ENCODE data around the gene IGFBP1.

The IGFBP1 gene

DNA sequence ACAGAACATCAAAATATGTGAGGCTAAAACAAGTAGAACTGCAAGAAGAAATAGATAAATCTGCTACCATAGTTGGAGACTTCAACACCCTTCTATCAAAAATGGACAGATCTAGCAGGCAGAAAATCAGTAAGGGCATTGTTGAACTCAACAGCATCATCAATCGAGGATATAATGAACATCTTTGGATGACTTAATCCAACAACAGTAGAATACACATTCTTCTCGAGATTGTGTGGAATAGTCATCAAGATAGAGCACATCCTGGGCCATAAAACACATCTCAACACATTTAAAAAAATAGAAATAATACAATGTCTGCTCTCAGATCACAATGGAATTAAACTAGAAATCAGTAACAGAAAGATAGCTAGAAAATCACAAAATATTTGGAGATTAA, 9.9 kb downstream of the IGFBP1 start:
- no peak for FAIRE-seq
- no peak for DNase-seq (ENCODE audit: insufficient read length, low spot score)

DNA sequence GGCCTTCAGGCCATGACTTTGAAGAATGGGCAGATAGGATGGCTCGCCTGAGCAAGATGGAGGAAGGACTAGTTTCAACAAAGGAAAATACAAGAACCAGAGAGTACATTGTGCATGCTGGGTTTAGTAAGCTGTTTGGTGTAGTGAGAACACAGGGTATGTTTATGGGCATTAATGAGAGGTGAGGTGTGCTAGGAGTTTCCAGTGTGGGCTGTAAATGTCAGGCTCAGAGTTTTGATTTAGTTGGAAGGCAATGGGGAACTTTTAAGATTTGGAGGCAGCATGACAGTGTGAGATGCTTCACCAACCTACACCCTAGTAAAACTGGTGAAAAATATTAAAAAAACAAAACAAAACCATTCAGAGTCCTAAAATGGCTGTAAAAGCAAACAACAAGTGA, 13.3 kb downstream of the IGFBP1 start:
- no peak for FAIRE-seq
- DNase-seq (ENCODE audit: insufficient read length, low spot score): no peak

DNA sequence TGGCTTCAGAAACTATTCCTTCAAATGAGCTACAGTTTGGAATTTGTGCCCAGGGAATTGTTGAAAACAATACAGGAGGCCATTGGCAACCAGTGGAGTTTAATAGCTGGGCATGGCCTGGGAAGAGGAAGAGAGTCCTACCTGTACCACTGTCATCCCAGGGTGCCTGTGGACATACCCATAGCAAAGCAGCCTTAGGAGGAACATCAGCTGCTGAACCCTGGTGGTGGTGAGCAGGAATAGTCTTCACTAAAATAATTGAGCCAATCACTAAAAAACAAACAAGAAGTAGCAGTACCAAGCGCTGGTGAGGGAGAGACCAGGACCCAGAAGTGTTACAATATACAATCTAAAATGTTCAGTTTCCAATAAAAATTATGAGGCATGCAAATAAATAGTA, 14.5 kb downstream of the IGFBP1 start:
- FAIRE-seq (no peak), DNase-seq (ENCODE audit: insufficient read length, low spot score) (no peak)

DNA sequence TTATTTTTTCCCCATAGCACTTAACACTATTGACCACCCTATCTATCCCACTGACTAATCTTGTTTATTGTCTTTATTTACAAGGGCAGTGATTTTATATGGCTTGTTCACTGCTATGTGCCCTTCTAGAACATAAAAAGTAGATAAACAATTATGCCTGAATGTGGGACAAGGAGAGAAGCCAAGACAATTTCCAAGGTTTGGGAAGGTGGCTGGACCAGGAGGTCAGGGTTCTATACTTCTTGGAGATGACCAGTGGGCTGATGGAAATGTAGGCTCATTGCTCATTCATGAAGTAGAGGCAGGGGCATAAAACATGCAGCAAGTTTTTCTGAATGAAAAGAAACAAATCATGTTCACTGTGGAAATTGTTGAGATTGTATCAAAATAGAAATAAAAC, 21.3 kb downstream of the IGFBP1 start:
- FAIRE-seq: no peak
- DNase-seq (ENCODE audit: insufficient read length, low spot score): no peak

DNA sequence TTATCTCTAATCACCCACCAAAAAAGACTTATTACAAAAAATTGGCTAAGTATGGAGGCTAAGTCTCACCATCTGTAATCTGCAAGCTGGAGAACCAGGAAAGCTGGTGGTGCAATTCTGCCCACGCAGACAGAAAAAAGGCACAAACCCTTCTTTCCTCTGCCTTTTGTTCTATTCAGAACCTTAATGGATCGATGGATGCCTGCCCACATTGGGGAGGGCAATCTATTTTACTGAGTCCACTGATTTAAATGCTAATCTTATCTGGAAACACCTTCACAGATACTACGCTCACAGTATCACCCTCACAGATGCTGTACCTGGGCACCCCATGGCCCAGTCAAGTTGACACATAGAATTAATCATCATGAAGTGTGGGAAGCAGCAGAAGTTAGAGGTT, 22.6 kb downstream of the IGFBP1 start:
- FAIRE-seq (peak; percentile 59), DNase-seq (ENCODE audit: insufficient read length, low spot score) (no peak)

DNA sequence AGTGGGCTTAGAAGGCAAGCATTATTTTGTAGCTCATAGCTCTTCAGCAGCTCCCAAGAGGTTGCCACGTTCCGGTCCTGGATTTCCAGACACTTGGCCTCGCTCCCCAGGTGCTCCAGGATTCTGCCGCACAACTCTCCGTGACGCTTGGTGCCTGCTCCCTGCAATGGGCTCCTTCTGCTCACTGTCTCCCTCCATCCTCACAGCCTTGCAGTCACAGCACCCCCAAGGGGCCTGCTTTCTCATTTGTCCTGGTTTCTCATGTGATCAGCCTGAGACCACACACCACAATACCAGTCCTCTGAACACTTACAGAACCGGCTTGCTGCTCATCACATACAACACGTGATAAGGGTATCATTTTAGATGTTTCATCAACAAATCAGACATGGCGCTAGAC, 23.0 kb downstream of the IGFBP1 start:
- DNase-seq (ENCODE audit: insufficient read length, low spot score): no peak
- no peak for FAIRE-seq

DNA sequence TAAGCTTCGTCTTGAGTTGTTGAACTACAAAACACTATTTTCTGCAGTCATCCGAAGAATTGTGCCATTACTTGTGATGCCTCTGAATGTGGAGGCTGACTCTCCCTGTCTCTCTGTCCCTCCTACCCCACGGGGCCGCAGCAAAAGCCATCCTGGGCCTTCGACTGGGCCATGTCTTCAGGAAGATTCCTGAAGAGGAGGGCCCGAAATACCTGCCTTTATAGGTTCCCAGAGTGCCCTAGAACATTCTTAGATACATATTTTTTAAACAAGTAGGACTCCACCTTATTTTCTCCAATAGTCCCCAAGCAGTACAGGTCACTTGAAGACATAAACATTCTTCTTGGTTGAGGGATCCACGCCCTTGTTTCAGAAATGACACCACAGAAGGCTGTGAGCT, 24.7 kb downstream of the IGFBP1 start:
- DNase-seq (ENCODE audit: insufficient read length, low spot score): no peak
- no peak for FAIRE-seq

DNA sequence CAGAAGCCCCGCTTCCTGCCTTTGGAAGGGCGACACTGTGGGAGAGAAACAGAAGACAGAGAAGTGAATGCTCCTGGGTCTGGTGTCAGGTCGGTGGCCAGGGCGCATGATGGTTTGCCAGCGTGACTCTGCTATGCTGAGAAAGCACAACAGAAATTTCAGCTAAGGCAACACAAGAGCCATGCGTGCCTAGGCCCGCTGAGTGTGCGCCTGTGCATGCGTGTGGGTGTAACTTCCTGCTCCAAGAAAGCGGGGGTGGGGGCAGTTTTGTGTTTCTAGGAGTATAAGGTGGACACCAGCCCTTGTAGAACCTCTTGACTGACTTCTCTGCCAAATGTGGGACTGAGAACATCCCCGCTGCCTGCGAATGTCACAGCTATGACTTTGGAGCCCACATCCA, 26.6 kb downstream of the IGFBP1 start:
- FAIRE-seq (no peak), DNase-seq (ENCODE audit: insufficient read length, low spot score) (no peak)

DNA sequence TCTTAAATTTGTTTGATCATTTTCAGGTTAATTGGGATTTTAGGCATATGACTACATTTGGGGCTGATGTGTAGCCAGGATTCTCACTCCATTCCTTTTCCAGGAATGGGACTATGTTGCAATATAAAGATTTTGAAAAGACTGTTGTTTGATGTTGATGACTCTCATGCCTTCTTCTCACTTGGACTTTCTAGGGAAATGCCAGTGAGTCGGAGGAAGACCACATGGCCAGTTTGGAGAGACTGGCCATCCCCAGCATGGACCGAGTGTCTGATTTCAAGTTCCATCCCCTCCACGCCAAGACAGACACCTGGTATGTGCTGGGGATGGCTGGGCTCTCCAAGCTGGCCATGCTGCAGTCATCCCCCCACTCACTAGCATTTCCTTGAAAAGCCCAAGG, 27.3 kb downstream of the IGFBP1 start:
- FAIRE-seq (no peak), DNase-seq (ENCODE audit: insufficient read length, low spot score) (no peak)

DNA sequence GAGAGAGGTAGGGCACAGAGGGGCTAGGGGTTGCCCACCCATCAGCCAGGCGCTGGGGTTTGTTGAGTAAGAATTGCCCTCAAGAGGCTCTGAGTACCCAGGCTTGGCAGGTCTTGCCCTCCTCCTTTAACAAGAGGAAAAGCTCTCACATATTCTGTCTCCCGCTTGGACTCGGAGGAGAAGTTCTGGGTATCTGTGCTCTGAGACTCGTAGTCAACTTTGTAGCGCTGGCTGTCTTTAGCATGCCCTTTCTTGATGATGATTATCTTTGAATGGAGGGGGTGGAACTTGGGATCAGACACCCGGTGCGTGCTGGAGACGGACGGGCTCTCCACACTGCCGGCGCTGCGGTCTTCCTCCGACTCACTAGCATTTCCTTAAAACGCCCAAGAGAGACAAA, 28.8 kb downstream of the IGFBP1 start:
- no peak for DNase-seq (ENCODE audit: insufficient read length, low spot score)
- no peak for FAIRE-seq

DNA sequence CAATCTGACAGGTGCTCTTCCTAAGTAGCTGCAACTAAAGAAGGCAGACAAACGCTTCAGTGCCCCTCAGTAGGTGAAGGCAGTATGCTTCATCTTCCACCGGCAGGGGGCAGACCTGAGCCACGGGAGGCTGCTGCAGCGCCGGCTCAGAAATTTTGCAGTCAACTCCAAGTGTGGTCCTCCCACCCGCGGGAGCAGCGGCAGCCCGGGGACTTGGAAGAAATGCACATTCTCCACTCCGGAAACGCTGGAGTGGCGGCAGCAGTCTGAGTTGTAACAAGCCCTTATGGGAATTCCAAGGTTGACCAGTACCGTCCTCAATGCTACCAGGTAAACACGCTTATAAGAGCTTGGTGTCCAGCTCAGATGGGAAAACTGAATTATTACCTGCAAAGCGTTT, 29.4 kb downstream of the IGFBP1 start:
- peak; percentile 71 for DNase-seq (ENCODE audit: insufficient read length, low spot score)
- peak; percentile 76 for FAIRE-seq

DNA sequence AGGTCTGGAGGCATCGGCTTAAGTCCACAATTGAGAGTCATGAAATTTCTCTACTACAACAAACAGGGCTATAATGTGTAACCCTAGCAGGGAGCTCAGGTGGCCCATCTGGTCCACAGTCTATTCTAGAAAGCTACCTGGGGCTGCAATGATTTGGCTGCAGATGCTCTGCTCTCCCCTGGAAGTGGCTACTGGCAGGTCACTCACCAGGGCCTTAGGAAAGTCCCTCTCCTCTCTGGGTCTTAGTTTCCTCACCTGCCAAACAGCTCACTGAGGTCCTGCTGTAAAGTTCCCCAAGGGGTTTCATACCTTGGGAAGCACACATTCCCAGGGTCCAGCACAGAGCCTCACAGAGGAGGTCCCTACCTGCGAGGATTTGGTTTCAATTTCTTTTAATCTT, 30.3 kb downstream of the IGFBP1 start:
- DNase-seq (ENCODE audit: insufficient read length, low spot score): no peak
- no peak for FAIRE-seq

DNA sequence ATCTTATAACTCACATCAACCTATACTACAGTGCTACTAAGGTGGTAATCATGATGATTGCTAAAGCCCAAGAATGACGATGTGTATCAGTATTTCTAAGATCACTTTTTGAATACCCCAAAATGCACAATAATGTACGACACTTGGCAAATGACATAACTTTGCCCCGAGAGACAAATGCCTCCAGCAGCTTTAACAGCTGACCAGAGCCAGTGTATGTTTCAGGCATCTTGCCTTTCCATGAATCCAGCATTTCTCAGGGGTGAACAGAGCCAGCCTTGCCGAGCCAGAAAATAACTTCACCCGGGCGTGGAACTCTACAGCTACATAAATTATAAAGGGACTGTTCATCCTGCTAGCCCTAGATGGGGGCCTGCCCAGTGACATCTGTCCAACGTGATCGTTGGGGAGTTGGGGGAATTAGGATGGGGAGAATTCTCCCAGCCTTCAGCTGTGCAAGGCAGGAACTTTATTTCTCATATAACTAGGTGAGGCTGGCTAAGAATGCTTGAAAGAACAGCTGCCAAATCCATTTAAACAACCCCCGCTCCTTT, 31.0 kb downstream of the IGFBP1 start:
- DNase-seq (ENCODE audit: insufficient read length, low spot score): no peak
- FAIRE-seq: no peak

DNA sequence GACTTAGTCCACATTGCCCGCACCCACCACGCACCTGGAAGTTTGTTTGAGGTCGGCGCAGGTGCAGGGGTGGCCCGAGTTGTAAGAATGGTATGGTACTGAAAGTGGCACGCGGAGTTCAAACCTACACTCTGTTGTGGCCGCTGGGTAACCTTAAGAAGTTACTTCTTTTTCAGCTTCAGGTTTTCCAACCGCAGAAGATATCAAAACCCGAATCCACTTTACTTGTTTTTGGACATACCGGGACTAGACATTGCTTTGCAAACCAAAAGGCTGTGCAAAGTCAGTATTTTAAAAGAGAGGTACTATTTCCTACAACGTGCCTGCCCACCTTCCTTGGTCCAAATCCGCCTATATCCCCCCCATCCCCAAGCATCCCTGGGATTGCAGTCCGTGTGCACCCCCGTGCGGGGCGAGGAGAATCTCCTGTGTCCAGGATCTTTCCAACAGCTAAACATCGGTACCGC, 31.7 kb downstream of the IGFBP1 start:
- FAIRE-seq (no peak), DNase-seq (ENCODE audit: insufficient read length, low spot score) (no peak)

DNA sequence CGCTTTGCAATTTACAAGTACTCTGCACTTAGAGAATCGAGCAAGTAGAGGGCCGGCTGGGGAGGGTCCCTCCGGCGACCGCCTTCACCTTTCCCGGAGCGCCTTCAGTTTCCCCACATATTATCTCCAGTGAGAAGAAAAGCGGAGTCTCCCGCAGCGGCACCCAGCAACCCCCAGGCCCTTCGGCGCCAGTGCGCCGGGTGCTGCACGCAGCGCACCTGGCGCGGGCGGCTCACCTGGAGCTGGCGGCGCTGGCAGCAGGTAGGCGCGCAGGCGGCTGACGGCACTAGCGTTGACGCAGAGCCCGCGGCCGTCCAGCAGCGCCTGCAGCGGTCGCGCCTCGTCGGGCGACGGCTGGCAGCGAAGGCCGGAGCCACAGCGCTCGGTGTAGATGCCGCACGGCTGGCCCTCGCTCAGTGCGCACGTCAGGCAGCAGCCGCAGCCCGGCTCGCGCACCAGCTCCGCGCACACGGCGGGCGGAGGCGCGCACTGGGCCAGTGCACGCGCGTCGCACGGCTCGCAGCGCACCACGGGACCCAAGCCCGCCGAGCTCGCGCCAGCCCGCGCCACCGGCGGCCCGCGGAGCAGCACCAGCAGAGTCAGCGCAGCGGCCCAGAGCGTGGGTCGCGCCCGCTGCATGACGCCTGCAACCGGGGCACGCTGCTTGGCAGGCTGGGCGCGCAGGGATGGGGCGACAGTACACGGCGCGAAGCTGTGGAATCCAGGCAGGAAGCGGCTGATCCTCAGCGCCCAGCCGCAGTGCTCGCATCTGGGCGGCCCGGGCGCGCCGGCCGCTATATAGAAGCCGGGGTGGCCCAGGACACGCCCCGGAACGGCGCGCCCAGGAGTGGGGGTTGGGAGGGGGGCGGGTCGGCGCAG, 32.5 kb downstream of the IGFBP1 start, which contains the start of gene IGFBP3:
Gene IGFBP3, minus strand, starts transcription at position 771 of the 879 bp plus-strand sequence. Its CDS starts 132 bp downstream, at position 639.
- DNase-seq (ENCODE audit: insufficient read length, low spot score) (peak; percentile 48), FAIRE-seq (peak; percentile 97)

DNA sequence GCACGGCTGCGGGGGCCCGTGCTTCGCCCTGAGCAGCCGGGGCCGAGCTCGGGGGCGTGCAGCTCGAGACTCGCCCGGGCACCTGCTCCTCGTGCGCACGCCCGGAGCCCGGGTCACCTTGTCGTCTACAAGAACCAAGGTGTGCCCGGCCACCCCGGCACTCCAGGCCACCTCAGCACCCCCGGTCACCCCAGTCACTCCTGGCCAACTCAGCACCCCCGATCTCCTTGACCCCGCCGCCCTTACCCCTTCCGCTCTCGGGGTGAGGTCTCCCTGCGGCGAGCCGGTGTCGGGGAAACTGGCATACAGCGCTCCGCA, 33.1 kb downstream of the IGFBP1 start:
- FAIRE-seq (no peak), DNase-seq (ENCODE audit: insufficient read length, low spot score) (no peak)

DNA sequence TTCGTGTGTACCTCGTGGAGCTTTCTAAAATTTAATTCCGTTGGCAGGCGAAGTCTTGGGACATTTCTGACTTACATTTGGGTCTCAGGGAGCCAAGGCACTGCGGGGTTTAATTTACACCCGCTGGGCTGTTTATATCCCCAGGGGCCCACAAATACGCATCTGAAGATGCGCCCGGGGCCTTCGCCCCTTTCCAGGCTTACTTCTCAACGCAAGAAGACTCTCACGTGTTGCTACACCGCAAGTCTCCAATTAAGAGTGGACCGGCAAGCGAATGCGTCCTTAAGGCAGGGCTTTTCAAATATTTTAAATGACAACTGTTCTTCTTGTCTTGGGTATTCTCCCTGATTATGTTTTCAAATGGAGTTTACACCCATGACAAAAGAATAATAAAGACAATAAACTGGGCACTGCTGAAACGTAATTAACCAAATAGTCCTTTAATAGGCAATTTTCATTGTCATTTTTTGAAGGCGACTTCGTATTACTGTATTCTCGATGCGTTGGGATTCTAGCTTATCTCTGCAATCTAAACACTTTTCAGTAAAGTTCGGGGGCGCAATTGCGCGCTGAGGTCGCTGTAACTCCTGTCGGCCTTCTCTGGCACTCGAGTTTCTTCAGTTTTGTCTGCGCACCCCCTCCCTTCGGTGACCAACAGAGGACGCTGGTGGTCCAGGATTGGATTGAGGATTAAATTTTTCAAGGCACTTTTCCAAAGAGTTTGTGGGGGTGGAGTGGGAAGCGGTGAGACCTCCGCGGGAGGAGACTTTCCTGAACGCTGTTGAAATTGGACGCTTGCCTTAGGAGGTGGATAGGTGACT, 33.6 kb downstream of the IGFBP1 start:
- FAIRE-seq (no peak), DNase-seq (ENCODE audit: insufficient read length, low spot score) (peak; percentile 55)

DNA sequence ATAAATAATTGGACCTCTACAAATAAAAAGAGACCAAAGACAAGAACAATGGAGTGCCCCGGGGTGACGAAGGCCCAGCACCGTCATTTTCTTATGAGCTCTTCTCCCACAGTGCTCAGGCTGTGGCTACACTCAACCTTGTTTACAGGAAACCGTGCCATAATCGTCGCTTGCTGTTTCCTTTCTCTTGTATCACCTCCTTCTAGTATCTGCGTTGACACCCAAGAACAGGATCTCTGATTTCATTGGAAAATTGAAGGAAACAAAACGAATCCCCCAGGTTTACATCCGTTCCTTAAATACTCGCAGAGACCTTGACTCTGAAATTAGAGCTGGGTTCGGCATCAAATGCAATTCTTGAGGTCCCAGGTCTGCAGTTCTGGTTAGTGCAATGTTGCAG, 34.5 kb downstream of the IGFBP1 start:
- FAIRE-seq: no peak
- no peak for DNase-seq (ENCODE audit: insufficient read length, low spot score)

DNA sequence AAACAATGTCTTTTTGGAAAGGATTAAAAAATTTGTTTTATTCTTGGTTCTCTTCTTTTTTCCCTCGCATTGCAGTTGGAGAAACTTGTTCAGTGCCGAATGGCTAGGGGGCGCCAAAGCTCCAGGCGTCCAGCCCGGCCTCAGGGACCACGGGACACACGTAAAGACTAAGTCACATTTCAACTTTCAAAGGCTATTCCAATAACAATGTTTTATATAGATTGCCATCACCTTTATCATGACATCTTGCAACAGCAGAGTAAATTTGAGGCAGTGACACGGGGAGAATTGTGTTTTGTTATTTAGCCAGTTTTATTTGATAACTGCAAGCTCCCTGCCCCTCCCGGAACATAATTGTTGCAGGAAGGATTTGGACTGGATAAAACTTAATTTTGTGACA, 35.0 kb downstream of the IGFBP1 start:
- FAIRE-seq (no peak), DNase-seq (ENCODE audit: insufficient read length, low spot score) (peak; percentile 59)

DNA sequence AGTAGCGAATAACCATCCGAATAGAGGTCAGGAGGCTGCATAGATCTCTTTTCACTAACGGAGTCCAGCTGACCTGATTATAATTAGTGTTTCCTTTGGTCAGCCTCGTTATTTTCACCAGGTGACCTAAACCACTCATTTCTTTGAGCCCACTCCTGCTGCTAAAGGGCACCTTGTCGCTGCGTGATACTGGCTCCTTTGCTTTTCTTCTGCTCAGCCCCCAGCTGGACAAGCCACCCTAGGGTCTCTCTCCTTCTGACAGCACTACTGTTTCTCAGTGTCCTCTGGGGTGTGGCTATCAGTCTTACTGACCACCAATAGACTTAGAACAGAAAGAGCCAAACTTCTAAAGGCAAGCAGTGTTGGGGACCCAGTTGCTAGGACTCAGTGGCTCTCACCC, 35.5 kb downstream of the IGFBP1 start:
- FAIRE-seq (no peak), DNase-seq (ENCODE audit: insufficient read length, low spot score) (no peak)

DNA sequence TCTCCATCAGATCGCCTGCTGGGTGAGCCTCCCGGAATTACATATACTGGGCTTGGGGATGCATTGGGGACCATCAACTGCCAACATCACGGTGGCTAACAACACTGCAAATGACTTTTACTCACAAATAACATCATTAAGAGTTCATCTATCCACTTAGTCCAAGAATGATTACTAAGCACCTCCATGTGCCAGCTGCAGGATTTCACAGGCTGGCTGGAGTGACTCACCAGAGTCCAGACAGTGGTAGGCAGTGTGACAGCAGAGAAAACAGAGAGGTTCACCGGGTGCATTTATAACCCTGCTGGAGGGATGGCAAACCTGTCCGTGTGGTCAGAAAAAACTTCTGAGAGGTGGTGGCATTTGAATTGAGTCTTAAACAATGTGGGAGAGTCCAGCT, 36.0 kb downstream of the IGFBP1 start:
- FAIRE-seq: no peak
- DNase-seq (ENCODE audit: insufficient read length, low spot score): peak; percentile 44

DNA sequence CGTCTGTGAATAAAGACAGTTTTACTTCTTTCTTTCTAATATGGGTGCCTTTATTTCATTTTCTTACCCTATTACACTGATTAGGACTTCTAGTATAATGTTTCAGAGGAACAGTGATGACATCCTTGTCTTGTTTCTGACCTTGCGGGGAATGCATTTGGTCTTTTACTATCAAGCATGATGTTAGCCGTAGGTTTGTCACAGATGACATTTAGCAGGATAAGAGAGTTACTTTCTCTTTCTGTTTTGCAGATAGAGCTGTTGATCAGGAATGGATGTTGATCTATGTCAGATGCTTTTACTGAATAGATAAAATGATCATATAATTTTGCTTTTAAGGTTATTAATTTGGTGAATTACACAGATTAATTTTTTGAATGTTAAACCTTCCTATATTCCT, 39.4 kb downstream of the IGFBP1 start:
- DNase-seq (ENCODE audit: insufficient read length, low spot score): no peak
- FAIRE-seq: no peak
